ENCODE data around the gene OBP2A. TPM values are rescaled to one million over a fixed set of nuclear protein-coding genes. Genes with fewer than 3 reads are reported as not detected.

Gene OBP2A
- total RNA-seq, 4 donors from 2014 or later = not detected

GRCh38 chr9:135550344-135550918 is 4.5 kb downstream of the OBP2A start:
- ATAC-seq = no peak
- no peaks in the 10 kb centered on the region for H3K4me1 ChIP-seq
- TF ChIP-seq POLR2A (IDR thresholded peaks at IDR 0.05) (no peak), CTCF (IDR thresholded peaks at IDR 0.05) (no peak), POLR2AphosphoS5 (IDR thresholded peaks at IDR 0.05) (no peak), EP300 (IDR thresholded peaks at IDR 0.05) (no peak)
- H3K36me3 ChIP-seq = no peaks in the 10 kb centered on the region
- peaks cover 31% of the 10 kb centered on the region for H3K27me3 ChIP-seq
- peaks cover 0 to 5% (median 0%) of the 10 kb centered on the region in 3 donors for H3K9me3 ChIP-seq
- H3K27ac ChIP-seq = no peak overlapping the region
- WGBS, 2 donors (ENCODE audit: low coverage in 1 of 2) = 70% methylated on average over 2 of the region's 17 CpGs; no CpG with 5 or more reads in 1 of the 2 donors
- no peak overlapping the region for H3K4me3 ChIP-seq

- Histone ChIP-seq H3K27ac (no peak overlapping the region), H3K9me3 (peaks cover 0 to 11% (median 0%) of the 10 kb centered on the region in 3 donors), H3K27me3 (peaks cover 31% of the 10 kb centered on the region), H3K36me3 (no peaks in the 10 kb centered on the region), H3K4me1 (no peaks in the 10 kb centered on the region), H3K4me3 (no peak overlapping the region)
- ATAC-seq = no peak
- WGBS, 2 donors (ENCODE audit: low coverage in 1 of 2) = 61 to 70% methylated on average over 2 to 9 of the region's 14 CpGs
- TF ChIP-seq EP300 (IDR thresholded peaks at IDR 0.05) (no peak), POLR2AphosphoS5 (IDR thresholded peaks at IDR 0.05) (no peak), POLR2A (IDR thresholded peaks at IDR 0.05) (no peak), CTCF (IDR thresholded peaks at IDR 0.05) (no peak)
These were observed 5.1 kb downstream of the OBP2A start for GRCh38 chr9:135551031-135551430.

GRCh38 chr9:135551456-135551855 is 5.5 kb downstream of the OBP2A start:
- no peak for ATAC-seq
- Histone ChIP-seq H3K4me3 (no peak overlapping the region), H3K9me3 (peaks cover 0 to 11% (median 0%) of the 10 kb centered on the region in 3 donors), H3K27me3 (peaks cover 31% of the 10 kb centered on the region), H3K4me1 (no peaks in the 10 kb centered on the region), H3K27ac (no peak overlapping the region), H3K36me3 (no peaks in the 10 kb centered on the region)
- no peak for TF ChIP-seq CTCF (IDR thresholded peaks at IDR 0.05)
- no peak for TF ChIP-seq EP300 (IDR thresholded peaks at IDR 0.05)
- no peak for TF ChIP-seq POLR2A (IDR thresholded peaks at IDR 0.05)
- 20% methylated on average over 1 of the region's 13 CpGs; no CpG with 5 or more reads in 1 of the 2 donors for WGBS, 2 donors (ENCODE audit: low coverage in 1 of 2)

- H3K27ac ChIP-seq = no peak overlapping the region
- no peak for TF ChIP-seq POLR2AphosphoS5 (IDR thresholded peaks at IDR 0.05)
- TF ChIP-seq POLR2A (IDR thresholded peaks at IDR 0.05) = no peak
- TF ChIP-seq EP300 (IDR thresholded peaks at IDR 0.05) = no peak
- TF ChIP-seq CTCF (IDR thresholded peaks at IDR 0.05) = no peak
- peaks cover 0 to 11% (median 0%) of the 10 kb centered on the region in 3 donors for H3K9me3 ChIP-seq
- 0% methylated on average over 1 of the region's 18 CpGs; no CpG with 5 or more reads in 1 of the 2 donors for WGBS, 2 donors (ENCODE audit: low coverage in 1 of 2)
- ATAC-seq = no peak
- no peaks in the 10 kb centered on the region for H3K36me3 ChIP-seq
- no peak overlapping the region for H3K4me3 ChIP-seq
- peaks cover 35% of the 10 kb centered on the region for H3K27me3 ChIP-seq
- H3K4me1 ChIP-seq = no peaks in the 10 kb centered on the region
These were observed 6.2 kb downstream of the OBP2A start for GRCh38 chr9:135552021-135552697.

GRCh38 chr9:135552698-135553171 is 6.8 kb downstream of the OBP2A start:
- no peak overlapping the region for H3K4me3 ChIP-seq
- no peak overlapping the region for H3K27ac ChIP-seq
- no peaks in the 10 kb centered on the region for H3K36me3 ChIP-seq
- peaks cover 40% of the 10 kb centered on the region for H3K27me3 ChIP-seq
- TF ChIP-seq POLR2A (IDR thresholded peaks at IDR 0.05) = no peak
- no peak for TF ChIP-seq POLR2AphosphoS5 (IDR thresholded peaks at IDR 0.05)
- no peak for TF ChIP-seq CTCF (IDR thresholded peaks at IDR 0.05)
- no peak for TF ChIP-seq EP300 (IDR thresholded peaks at IDR 0.05)
- ATAC-seq = no peak
- peaks cover 0 to 11% (median 0%) of the 10 kb centered on the region in 3 donors for H3K9me3 ChIP-seq
- WGBS, 2 donors (ENCODE audit: low coverage in 1 of 2) = 83 to 100% methylated on average over 2 to 8 of the region's 19 CpGs
- H3K4me1 ChIP-seq = no peaks in the 10 kb centered on the region

Data from gastroesophageal sphincter (tissue), 4 donors.